DMS153 treated with DMSO at 0.1 percent for 48 hours (cell line): ENCODE data around the gene ROBO2.

Experiments
- DNase-seq: peaks from one replicate; lab custom pipeline; 2025; ENCODE audit not compliant: unreplicated experiment; lab: John Stamatoyannopoulos, UW

The ROBO2 gene

DNA sequence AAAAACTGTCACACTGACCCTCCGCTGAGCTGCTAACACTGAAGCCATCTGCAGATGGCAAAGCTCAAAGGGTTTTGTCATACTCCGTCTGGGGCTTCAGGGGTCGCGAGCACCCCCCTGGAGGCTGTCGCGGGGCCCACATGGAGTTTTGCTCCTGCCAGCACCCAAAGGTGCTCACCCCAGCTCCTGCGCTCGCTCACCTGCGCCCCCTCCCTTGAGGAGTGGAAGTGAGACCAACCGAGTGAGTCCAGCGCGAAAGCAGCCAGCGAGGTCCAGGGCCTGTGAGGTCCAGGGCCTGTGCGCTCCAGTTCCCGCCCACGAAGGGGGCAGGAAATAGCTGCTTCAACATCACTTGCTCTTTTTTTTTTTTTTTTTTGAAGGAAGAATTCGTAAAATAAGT, 208.5 kb downstream of the ROBO2 start:
- DNase-seq, result no peak

GRCh38 chr3:77251136-77251535, 211.2 kb downstream of the ROBO2 start:
- no peak for DNase-seq

DNA sequence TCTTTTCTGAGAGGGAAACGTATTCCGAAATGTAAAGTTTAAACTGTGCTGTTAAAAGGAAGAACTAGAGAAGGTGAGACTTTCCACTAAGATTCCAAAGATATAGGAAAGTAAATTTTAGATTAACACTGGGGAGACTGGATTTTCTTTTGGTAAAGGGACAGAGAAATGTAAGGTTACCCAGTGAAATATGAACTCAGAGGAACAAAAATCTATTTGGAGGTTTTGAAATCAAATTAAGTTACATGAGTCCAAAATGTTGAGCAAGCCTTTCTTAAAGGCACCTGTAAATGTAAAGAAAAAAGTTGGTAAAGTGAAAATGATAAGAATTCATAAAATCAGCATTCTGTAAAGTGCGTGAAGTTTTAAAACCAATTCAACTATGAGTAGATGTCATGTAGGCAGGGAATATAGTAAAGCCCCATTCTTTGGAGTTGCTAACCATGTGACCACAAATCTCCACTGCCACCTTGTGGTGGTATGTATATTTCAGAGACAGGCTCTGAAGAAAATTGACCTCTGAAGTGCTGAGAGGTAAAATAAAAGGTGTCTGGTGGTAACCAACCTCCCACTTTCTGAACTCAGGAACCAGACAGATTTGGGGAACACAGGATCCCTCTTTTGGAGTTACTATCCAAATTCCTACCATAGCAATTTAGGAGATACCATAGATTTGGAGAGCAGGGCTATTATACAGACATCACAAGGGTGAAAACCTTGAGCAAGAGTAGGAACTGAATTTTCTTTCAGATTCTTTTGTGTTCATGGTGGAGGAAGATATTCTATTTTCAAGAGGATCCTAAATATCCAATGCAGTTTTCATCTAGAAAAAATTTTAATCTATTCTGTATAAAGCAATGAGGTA, 215.3 kb downstream of the ROBO2 start:
- DNase-seq, result peak; percentile 26

GRCh38 chr3:77256584-77257503, 216.9 kb downstream of the ROBO2 start:
- peak; percentile 53 for DNase-seq

DNA sequence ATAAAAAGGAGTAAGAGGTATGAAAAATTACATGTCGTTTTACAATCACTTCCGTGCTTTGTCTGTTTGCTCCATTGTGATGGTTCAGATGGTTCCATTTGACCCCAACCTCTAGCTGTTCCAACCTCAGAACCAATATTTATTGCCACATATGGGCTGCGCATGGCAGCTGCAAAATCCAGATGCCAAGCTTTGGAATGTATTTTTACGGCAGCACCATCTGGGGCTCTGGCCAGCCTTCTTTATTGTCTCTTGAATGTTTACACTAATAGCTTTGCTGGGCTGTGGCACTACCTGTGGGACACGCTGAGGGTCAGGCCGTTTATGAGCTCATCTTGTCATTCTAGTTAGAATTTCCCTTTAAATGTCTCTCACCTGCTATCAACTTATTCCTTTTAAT, 219.8 kb downstream of the ROBO2 start:
- DNase-seq, result peak; percentile 28

DNA sequence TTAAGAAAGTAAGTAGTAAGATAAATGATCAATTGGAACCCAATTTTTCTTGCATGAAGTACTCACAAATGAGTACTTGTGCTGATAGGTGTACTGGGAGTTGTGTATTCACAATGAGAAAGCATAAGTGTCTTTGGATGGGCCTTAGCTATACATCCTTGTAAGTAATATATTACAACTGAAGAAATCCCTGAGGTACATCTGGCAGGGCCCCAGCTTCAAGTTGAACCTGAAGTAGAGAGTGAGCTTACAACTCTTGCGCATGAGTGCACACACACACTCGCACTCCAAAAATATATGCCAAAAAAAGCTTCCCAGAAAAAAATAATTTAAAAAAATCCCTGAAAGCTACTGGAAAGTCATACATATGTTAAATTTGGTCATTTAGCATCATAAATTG, 222.5 kb downstream of the ROBO2 start:
- DNase-seq, result no peak

DNA sequence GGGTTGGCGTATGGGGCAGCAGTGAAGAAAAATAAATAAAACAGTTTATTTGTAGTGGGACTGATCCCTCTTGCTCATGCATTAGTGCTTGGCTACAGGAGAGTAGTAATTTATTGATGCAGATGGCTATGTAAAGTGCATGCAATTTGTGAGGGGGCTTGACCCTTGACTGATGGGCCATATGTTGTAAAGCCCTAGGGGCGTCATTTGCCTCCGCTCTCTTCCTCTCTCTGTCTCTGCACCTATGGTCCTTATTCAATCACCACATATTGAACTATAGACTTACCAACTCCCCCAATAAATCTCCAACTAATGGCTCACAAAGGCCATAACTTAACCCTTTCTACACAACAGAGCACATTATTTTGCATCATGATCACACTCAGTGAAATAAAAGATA, 227.7 kb downstream of the ROBO2 start:
- no peak for DNase-seq

- DNase-seq, result no peak
Observed at GRCh38 chr3:77271306-77271705, 231.4 kb downstream of the ROBO2 start.

GRCh38 chr3:77271711-77272110, 231.8 kb downstream of the ROBO2 start:
- DNase-seq, result no peak

GRCh38 chr3:77279276-77279675, 239.4 kb downstream of the ROBO2 start:
- DNase-seq, result no peak

DNA sequence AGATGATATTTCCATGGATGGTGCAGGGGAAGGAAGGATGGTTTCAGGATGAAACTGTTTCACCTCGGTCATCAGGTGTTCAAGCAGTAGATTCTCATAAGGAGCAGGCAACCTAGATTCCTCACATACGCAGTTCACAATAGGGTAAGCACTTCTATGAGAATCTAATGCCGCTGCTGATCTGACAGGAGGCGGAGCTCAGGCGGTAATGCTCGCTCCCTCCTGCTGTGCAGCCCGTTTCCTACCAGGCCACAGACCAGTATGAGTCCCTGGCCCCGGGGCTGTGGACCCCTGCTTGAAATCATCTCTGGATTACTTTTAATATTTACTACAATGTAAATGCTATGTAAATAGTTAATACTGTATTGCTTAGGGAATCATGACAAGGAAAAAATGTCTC, 241.8 kb downstream of the ROBO2 start:
- DNase-seq, result no peak

DNA sequence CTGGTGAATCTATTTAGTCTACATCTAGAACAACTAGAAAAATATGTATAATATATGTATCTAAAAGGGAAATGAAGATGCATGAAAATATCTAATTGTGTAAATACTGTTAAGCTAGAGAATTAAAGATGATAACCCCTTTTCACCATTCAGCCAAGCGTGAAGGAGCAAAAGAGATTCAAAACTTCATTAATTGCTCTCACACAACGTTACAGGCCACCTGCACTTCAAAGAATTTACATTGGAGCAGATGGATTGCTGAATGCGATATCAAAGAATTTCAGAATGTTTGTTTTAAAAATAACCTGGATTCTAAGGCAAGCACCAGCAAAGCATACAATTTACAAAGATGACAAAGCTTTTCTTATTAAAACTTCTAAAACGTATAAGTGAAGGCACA, 243.2 kb downstream of the ROBO2 start:
- DNase-seq, result no peak

- no peak for DNase-seq
Observed at GRCh38 chr3:77288348-77288747, 248.4 kb downstream of the ROBO2 start.

DNA sequence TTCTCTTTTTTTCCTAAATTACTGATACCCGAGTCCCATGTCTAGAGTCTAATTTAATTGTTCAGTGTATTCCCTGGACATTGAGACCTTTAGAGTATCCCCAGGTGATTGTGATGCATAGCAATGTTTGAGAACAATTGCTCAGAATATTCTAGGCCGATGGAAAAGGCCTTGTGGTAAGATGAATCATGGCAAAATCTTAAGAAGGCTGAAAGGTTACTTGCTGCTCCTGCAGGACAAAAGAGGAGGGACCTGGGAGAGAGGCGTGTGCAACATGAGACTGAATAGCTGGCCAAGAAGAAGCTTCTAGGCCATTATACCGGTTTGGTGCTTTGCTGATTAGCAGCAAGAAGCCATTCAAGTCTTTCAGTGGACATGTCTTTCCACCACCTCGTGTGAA, 256.6 kb downstream of the ROBO2 start:
- no peak for DNase-seq

DNA sequence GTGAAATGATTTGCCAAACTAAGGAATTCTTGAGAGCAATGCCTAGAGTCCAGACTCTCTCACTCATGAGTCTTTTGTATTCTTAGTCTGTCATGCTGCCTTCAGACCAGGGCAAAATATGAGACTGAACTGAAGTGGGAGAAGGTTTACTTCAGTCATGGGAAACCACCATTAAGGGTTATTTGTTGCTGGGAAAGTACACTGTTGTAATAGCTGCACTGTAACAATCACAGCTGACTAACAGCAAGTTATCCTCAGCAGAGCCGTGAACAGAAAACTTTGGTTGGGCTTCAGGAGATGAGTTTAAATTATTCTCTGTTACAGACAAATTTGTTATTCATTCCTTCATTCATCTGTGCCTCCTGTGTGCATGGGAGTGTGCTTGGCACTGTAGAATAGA, 258.5 kb downstream of the ROBO2 start:
- no peak for DNase-seq

- no peak for DNase-seq
Observed at GRCh38 chr3:77303955-77304699, 264.2 kb downstream of the ROBO2 start.

DNA sequence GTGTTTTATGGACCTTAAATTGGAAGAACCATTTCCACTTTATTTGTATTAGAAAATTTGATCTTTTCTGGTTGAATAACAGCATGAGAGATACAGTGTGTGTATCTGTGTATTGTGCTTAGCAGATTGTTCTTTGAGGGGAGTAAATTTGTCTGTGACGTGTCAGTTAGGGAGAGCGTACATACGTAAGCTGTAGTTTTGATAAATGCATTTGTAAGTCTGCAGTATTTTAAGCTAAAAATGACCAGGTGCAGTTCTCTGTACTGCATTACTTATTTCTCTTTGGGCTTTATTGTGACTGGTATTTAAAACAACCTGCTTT, 264.8 kb downstream of the ROBO2 start:
- no peak for DNase-seq

DNA sequence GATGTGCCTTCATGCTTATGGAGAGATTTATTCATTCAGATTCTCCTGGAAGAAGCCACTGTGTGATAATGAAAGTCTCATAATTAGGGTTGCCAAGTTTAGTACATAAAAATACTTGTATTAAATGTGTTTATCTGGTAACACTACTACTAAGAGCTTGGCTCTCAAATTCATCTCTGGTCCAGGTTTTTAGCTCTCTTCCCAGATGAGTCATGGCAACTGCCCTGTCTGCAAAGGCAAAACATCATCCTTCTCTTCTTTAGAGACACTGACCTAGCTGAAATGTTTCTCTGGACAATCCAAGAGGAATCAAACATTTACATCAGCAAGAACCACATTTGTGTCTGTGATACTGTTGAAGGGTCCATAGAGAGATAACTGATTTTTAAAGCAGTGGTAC, 269.6 kb downstream of the ROBO2 start:
- DNase-seq, result no peak

DNA sequence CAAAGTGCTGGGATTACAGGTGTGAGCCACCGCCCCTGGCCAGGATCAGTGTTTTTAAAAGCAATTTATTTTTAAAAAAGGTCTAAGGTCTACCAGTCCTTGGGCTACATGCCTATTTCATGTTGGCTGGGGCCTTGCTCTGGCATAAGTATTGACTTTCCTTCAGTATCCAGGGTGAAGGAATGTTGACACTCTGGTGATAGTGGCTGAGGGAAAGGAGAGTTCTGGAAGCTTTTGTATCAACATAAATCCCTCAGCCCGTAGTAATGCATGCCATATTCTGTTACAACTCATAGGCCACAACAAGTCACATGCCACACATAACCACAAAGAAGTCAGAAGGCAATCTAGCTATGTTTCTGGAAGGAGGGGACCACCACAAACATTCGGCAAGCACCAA, 273.9 kb downstream of the ROBO2 start:
- DNase-seq, result no peak

- DNase-seq, result no peak
Observed at GRCh38 chr3:77319711-77320110, 279.8 kb downstream of the ROBO2 start.

- no peak for DNase-seq
Observed at GRCh38 chr3:77320514-77320913, 280.6 kb downstream of the ROBO2 start.

- no peak for DNase-seq
Observed at GRCh38 chr3:77321646-77322045, 281.7 kb downstream of the ROBO2 start.
